H1 (cell line): ENCODE data around the gene GREB1L. TPM values are rescaled to one million over a fixed set of nuclear protein-coding genes. Genes with fewer than 3 reads are reported as not detected.

Experiments used
- CTCF ChIA-PET: fragments of 300-600 bp; sonication (Branson Sonifier 250); formaldehyde crosslinking; loops from one replicate; lab custom pipeline; 2021; ENCODE audit not compliant: partially characterized antibody; lab: Charles Lee
- POLR2A ChIA-PET: fragments of 300-600 bp; sonication (Branson Sonifier 250); formaldehyde crosslinking; loops from one replicate; lab custom pipeline; 2021; ENCODE audit warnings: inconsistent platforms; ENCODE audit not compliant: partially characterized antibody; lab: Charles Lee
- DNase-seq, 2 experiments: peaks; one replicate each; pipeline versions ENCODE4 v3.0.0 to v3.0.0-alpha.2; 2010 to 2022; ENCODE audit warnings: low spot score in 2 of 2, low read depth in 1 of 2, mixed read lengths in 1 of 2
- FAIRE-seq: peaks from 2 replicates; lab custom pipeline; 2011; peaks lifted over from hg19 to GRCh38; lab: Jason Lieb, UNC
- H2AFZ ChIP-seq: 2 replicates; pipeline ENCODE4 v1.8.1; 2012; ENCODE audit warnings: low read length, inconsistent platforms
- H2AK5ac ChIP-seq: 2 replicates; pipeline ENCODE4 v1.6.1; 2013; ENCODE audit warnings: low read depth, low read length
- H2BK120ac ChIP-seq: replicated peaks from 2 replicates; pipeline ENCODE3; 2013; ENCODE audit warnings: low read depth, low read length, inconsistent platforms
- H2BK12ac ChIP-seq: 2 replicates; pipeline ENCODE4 v1.6.1; 2013; ENCODE audit warnings: low read depth, low read length
- H2BK15ac ChIP-seq: 2 replicates; pipeline ENCODE4 v1.6.1; 2013; ENCODE audit warnings: low read length
- H2BK20ac ChIP-seq: 2 replicates; pipeline ENCODE4 v1.6.1; 2013; ENCODE audit warnings: low read length
- H2BK5ac ChIP-seq: 2 replicates; pipeline ENCODE4 v1.6.1; 2013; ENCODE audit warnings: low read depth, low read length
- H3K14ac ChIP-seq: 2 replicates; pipeline ENCODE4 v1.6.1; 2013; ENCODE audit warnings: inconsistent platforms; ENCODE audit not compliant: insufficient read length
- H3K18ac ChIP-seq: 2 replicates; pipeline ENCODE4 v1.6.1; 2013; ENCODE audit warnings: low read length; ENCODE audit errors: extremely low read depth
- H3K23ac ChIP-seq: 2 replicates; pipeline ENCODE4 v1.6.1; 2013; ENCODE audit warnings: inconsistent platforms; ENCODE audit not compliant: insufficient read length
- H3K23me2 ChIP-seq: 2 replicates; pipeline ENCODE4 v1.6.1; 2013; ENCODE audit warnings: low read depth, low read length
- H3K27ac ChIP-seq: 2 replicates; pipeline ENCODE4 v1.6.1; 2011; ENCODE audit warnings: low read depth, low read length, inconsistent platforms
- H3K27me3 ChIP-seq, 4 experiments: replicated peaks in 1 of 4; 1 replicate in 1 of 4; 2 replicates in 3 of 4; pipeline versions ENCODE4 v1.6.1 to v1.8.1; 2011 to 2013; ENCODE audit warnings: low read length in 3 of 4, mild to moderate bottlenecking in 3 of 4, inconsistent platforms in 2 of 4, mixed read lengths in 2 of 4, moderate library complexity in 1 of 4; ENCODE audit not compliant: control insufficient read depth in 3 of 4, insufficient read depth in 3 of 4; ENCODE audit errors: extremely low read depth in 1 of 4
- H3K36me3 ChIP-seq, 4 experiments: 2 replicates each; pipeline versions ENCODE4 v1.6.1 to v1.8.1; 2011 to 2013; ENCODE audit warnings: mild to moderate bottlenecking in 4 of 4, low read length in 3 of 4, moderate library complexity in 2 of 4, control low read depth in 1 of 4, inconsistent platforms in 1 of 4; ENCODE audit not compliant: insufficient read depth in 4 of 4, control insufficient read depth in 2 of 4
- H3K4ac ChIP-seq: replicated peaks from 2 replicates; pipeline ENCODE3; 2013; ENCODE audit warnings: low read length, low read depth, mixed read lengths, inconsistent platforms; ENCODE audit not compliant: insufficient read length
- H3K4me1 ChIP-seq, 4 experiments: replicated peaks in 1 of 4; 1 replicate in 1 of 4; 2 replicates in 3 of 4; pipeline versions ENCODE4 v1.6.1 to v1.8.1; 2011 to 2013; ENCODE audit warnings: low read length in 3 of 4, inconsistent platforms in 2 of 4, mixed read lengths in 1 of 4; ENCODE audit not compliant: insufficient read depth in 4 of 4, control insufficient read depth in 3 of 4
- H3K4me2 ChIP-seq, 2 experiments: 2 replicates each; pipeline versions ENCODE4 v1.6.1 to v1.8.1; 2011 to 2013; ENCODE audit warnings: low read depth in 2 of 2, low read length in 2 of 2, control low read depth in 1 of 2, inconsistent platforms in 1 of 2, mild to moderate bottlenecking in 1 of 2; ENCODE audit not compliant: insufficient read depth in 1 of 2
- H3K4me3 ChIP-seq, 4 experiments: fragments of 200-600, 300-600 bp in 1 of 4; sonication (generic), shearing (Covaris generic), sonication (Bioruptor Twin) in 1 of 4; 2 replicates each; pipeline versions ENCODE4 v1.5.1 to v1.8.1; 2011 to 2016; ENCODE audit warnings: low read length in 4 of 4, low read depth in 3 of 4, control low read depth in 2 of 4, inconsistent platforms in 2 of 4, mild to moderate bottlenecking in 2 of 4, mixed read lengths in 1 of 4, moderate library complexity in 1 of 4; ENCODE audit not compliant: insufficient read depth in 2 of 4; ENCODE audit errors: extremely low read depth in 1 of 4
- H3K56ac ChIP-seq: replicated peaks from 2 replicates; pipeline ENCODE3; 2013; ENCODE audit warnings: low read depth, mild to moderate bottlenecking, mixed read lengths, low read length, inconsistent platforms; ENCODE audit not compliant: insufficient read length
- H3K79me1 ChIP-seq: 2 replicates; pipeline ENCODE4 v1.6.1; 2013; ENCODE audit warnings: low read depth, low read length, control low read depth
- H3K79me2 ChIP-seq, 2 experiments: 2 replicates each; pipeline versions ENCODE4 v1.6.1 to v1.8.1; 2012 to 2013; ENCODE audit warnings: low read length in 2 of 2, mild to moderate bottlenecking in 2 of 2, inconsistent platforms in 1 of 2; ENCODE audit not compliant: insufficient read depth in 2 of 2, control insufficient read depth in 1 of 2
- H3K9ac ChIP-seq, 4 experiments: replicated peaks in 1 of 4; 1 replicate in 1 of 4; 2 replicates in 3 of 4; pipeline versions ENCODE4 v1.6.1 to v1.8.1; 2011 to 2013; ENCODE audit warnings: low read depth in 3 of 4, low read length in 3 of 4, control low read depth in 2 of 4, mild to moderate bottlenecking in 2 of 4, moderate library complexity in 2 of 4, inconsistent platforms in 1 of 4; ENCODE audit errors: extremely low read depth in 1 of 4
- H3K9me3 ChIP-seq, 2 experiments: 2 replicates each; pipeline versions ENCODE4 v1.6.1 to v1.8.1; 2012 to 2013; ENCODE audit warnings: mild to moderate bottlenecking in 2 of 2, moderate library complexity in 2 of 2, control low read depth in 1 of 2, inconsistent platforms in 1 of 2, low read depth in 1 of 2, low read length in 1 of 2, mixed read lengths in 1 of 2; ENCODE audit not compliant: insufficient read depth in 2 of 2
- H4K20me1 ChIP-seq, 2 experiments: replicated peaks in 1 of 2; 2 replicates each; pipeline versions ENCODE3 to v1.8.1; 2011 to 2013; ENCODE audit warnings: inconsistent platforms in 2 of 2, low read length in 2 of 2, mild to moderate bottlenecking in 1 of 2; ENCODE audit not compliant: insufficient read depth in 2 of 2, control insufficient read depth in 1 of 2
- H4K5ac ChIP-seq: 2 replicates; pipeline ENCODE4 v1.6.1; 2013; ENCODE audit warnings: low read length, low read depth, mixed read lengths, inconsistent platforms; ENCODE audit not compliant: insufficient read length
- H4K8ac ChIP-seq: 2 replicates; pipeline ENCODE4 v1.8.0; 2013; ENCODE audit warnings: mild to moderate bottlenecking, moderate library complexity, low read length, inconsistent platforms; ENCODE audit not compliant: insufficient read depth; ENCODE audit errors: extremely low read depth
- H4K91ac ChIP-seq: replicated peaks from 2 replicates; pipeline ENCODE3; 2013; ENCODE audit warnings: low read length, mixed read lengths, inconsistent platforms; ENCODE audit not compliant: insufficient read length
- KDM5A ChIP-seq: fragments of 200-600 bp; IDR thresholded peaks from 2 replicates; pipeline ENCODE4 v1.7.1; 2012; ENCODE audit warnings: mild to moderate bottlenecking, low read length, inconsistent platforms, mixed read lengths
- MAFK ChIP-seq: IDR thresholded peaks from 2 replicates; pipeline ENCODE4 v1.6.1; 2012; ENCODE audit warnings: low read depth, mild to moderate bottlenecking, improper control_type of control experiment, low read length
- WGBS, 2 experiments: shearing (Covaris generic) in 1 of 2; methylation state at CpG; one replicate each; pipeline versions ENCODE4 v1.1.6 to v1.1.7; 2013 to 2015; ENCODE audit warnings: low lambda C conversion rate in 2 of 2, mixed read lengths in 2 of 2, inconsistent platforms in 1 of 2, low coverage in 1 of 2, missing lambda C conversion rate in 1 of 2; ENCODE audit not compliant: insufficient replicate concordance in 2 of 2, insufficient coverage in 1 of 2, insufficient read length in 1 of 2; ENCODE audit errors: extremely low coverage in 1 of 2, missing lambda C conversion rate in 1 of 2; 5-methylcytosine and 5-hydroxymethylcytosine counted together
- polyA plus RNA-seq, 7 experiments: library from polyadenylated mRNA; depleted of rRNA in 3 of 7; stranded (reverse) in 5 of 7; unstranded in 2 of 7; fragments of >200 nt in 5 of 7; fragments of 200-250 nt in 2 of 7; gene quantifications; 1 replicate in 5 of 7; 2 replicates in 1 of 7; 4 replicates in 1 of 7; pipeline versions ENCODE4 v1.2.1 to v1.2.3, GENCODE V29; 2011 to 2013; ENCODE audit warnings: missing spikeins in 2 of 7, mixed read lengths in 2 of 7
- total RNA-seq: library from RNA; stranded (reverse); fragmentation: NEBNext Ultra II Directional; extraction: Animal tissue kit (Norgen Biotek cat#: 25700); gene quantifications from 2 replicates; pipeline ENCODE4 v1.2.1, GENCODE V29; 2021

GREB1L gene
- total and polyA plus RNA-seq, 2 of the 8 experiments (the other 6 are each of a cell fraction or from before 2014, with no cell fraction given), result 0.34 to 1.6 TPM

- no peak overlapping the region for H3K27ac ChIP-seq
These were observed 239.7 kb downstream of the GREB1L start for GRCh38 chr18:21481739-21482138.

More at GRCh38 chr18:21481739-21482138, 239.7 kb downstream of the GREB1L start:
- Histone ChIP-seq H3K14ac (no peak overlapping the region), H3K4me3 (no peak overlapping the region), H2BK15ac (no peak overlapping the region), H3K18ac (no peak overlapping the region), H3K36me3 (no peaks in the 10 kb centered on the region; a peak in 3 of 8 replicates), H3K27me3 (no peaks in the 10 kb centered on the region), H3K9me3 (no peaks in the 10 kb centered on the region), H2AK5ac (no peak overlapping the region), H2BK20ac (no peak overlapping the region), H3K4me1 (no peaks in the 10 kb centered on the region; a peak in 2 of 7 replicates), H3K4ac (no peak overlapping the region), H3K23ac (no peak overlapping the region), H2BK120ac (no peak overlapping the region), H3K79me1 (no peaks in the 10 kb centered on the region), H2AFZ (no peak overlapping the region), H4K5ac (no peak overlapping the region), H3K79me2 (no peaks in the 10 kb centered on the region), H2BK5ac (no peak overlapping the region), H3K56ac (no peak overlapping the region)
- no peak for FAIRE-seq
- CTCF ChIA-PET, result interaction anchor here (1.3 to 2.2 kb wide), 2 partner anchors 286 to 294 kb away, joined by 3 to 7 read pairs; no protein-coding TSS in a partner anchor
- TF ChIP-seq MAFK (peak; percentile 16; the same call in 1 of the 2 replicates), KDM5A (no peak)
- TF ChIP-seq, all 59 proteins: peak for 1
- WGBS, 2 experiments, result 88% methylated on average over 2 of the region's 2 CpGs; no CpG with 5 or more reads in 1 of the 2 experiments
- H2BK12ac ChIP-seq, result no peak overlapping the region
- no peak overlapping the region for H3K4me2 ChIP-seq
- H3K9ac ChIP-seq, result no peak overlapping the region
- H4K91ac ChIP-seq, result no peak overlapping the region
- no peak for DNase-seq
- POLR2A ChIA-PET, result no interaction called here
- no peaks in the 10 kb centered on the region for H4K20me1 ChIP-seq
- no peak overlapping the region for H4K8ac ChIP-seq
- no peaks in the 10 kb centered on the region for H3K23me2 ChIP-seq
